Thyroid gland (tissue), 4 donors: ENCODE measurements around the gene CDC14A. TPM values are rescaled to one million over a fixed set of nuclear protein-coding genes. Genes with fewer than 3 reads are reported as not detected.

ENCODE experiments used
- DNase-seq, 2 donors: peaks; one replicate each; pipeline ENCODE4 v3.0.0-alpha.2; 2019
- H3K27ac ChIP-seq, 3 donors: fragments of 200-600 bp; sonication (generic); 1 replicate in 2 of 3; 2 replicates in 1 of 3; pipeline ENCODE4 v1.5.1; 2016 to 2019; ENCODE audit warnings: mild to moderate bottlenecking in 1 of 3, moderate library complexity in 1 of 3
- H3K27me3 ChIP-seq: fragments of 200-600 bp; sonication (generic); one replicate; pipeline ENCODE4 v1.5.1; 2019
- H3K36me3 ChIP-seq, 2 donors: fragments of 200-600 bp; sonication (generic); one replicate each; pipeline ENCODE4 v1.5.1; 2016 to 2019
- H3K4me1 ChIP-seq, 2 donors: fragments of 200-600 bp; sonication (generic); one replicate each; pipeline ENCODE4 v1.5.1; 2017 to 2019
- H3K4me3 ChIP-seq, 3 donors: fragments of 200-600 bp; sonication (generic); replicated peaks in 1 of 3; 1 replicate in 2 of 3; 2 replicates in 1 of 3; pipeline ENCODE4 v1.5.1; 2016; ENCODE audit warnings: mild to moderate bottlenecking in 1 of 3
- H3K9me3 ChIP-seq: fragments of 200-600 bp; sonication (generic); one replicate; pipeline ENCODE4 v1.5.1; 2017
- CTCF ChIP-seq, 6 experiments: fragments of 200-600 bp in 3 of 6; fragments of 450-650 bp in 3 of 6; sonication (generic) in 3 of 6; IDR thresholded peaks; one replicate each; pipeline ENCODE4 v1.5.1; 2016 to 2019; ENCODE audit warnings: antibody characterized with exemption in 6 of 6, mild to moderate bottlenecking in 2 of 6, inconsistent platforms in 1 of 6, moderate library complexity in 1 of 6
- POLR2A ChIP-seq, 2 donors: fragments of 450-650 bp; IDR thresholded peaks; one replicate each; pipeline ENCODE4 v1.6.1; 2017; ENCODE audit warnings: antibody characterized with exemption in 2 of 2, mild to moderate bottlenecking in 2 of 2, moderate library complexity in 1 of 2
- WGBS, 2 donors: methylation state at CpG; one replicate each; pipeline ENCODE4 v1.1.5; 2017; 5-methylcytosine and 5-hydroxymethylcytosine counted together
- intact Hi-C: fragments of 100-400 bp; cut with DNase I; formaldehyde crosslinking; loops from one replicate; pipeline ENCODE4 v1.15.1; 2023
- total RNA-seq, 4 donors: library from RNA; depleted of rRNA; stranded (reverse); fragments of >200 nt; gene quantifications; one replicate each; pipeline ENCODE4 v1.2.3, GENCODE V29; 2016

Gene CDC14A
- total RNA-seq, 4 donors from 2014 or later: 17.1 to 32.8 (median 28.0) TPM

GRCh38 chr1:100411019-100411418 is 58.7 kb downstream of the CDC14A start:
- WGBS, 2 donors: 94 to 96% methylated on average over 4 of the region's 4 CpGs
- Histone ChIP-seq H3K4me1 (peaks cover 0 to 5% of the 10 kb centered on the region in 2 donors), H3K27ac (no peak overlapping the region), H3K27me3 (no peaks in the 10 kb centered on the region), H3K4me3 (no peak overlapping the region), H3K9me3 (no peaks in the 10 kb centered on the region), H3K36me3 (no peaks in the 10 kb centered on the region)
- intact Hi-C loops: no loop called here
- no peak for DNase-seq
- TF ChIP-seq CTCF (IDR thresholded peaks at IDR 0.05) (no peak), POLR2A (IDR thresholded peaks at IDR 0.05) (no peak)

GRCh38 chr1:100411574-100411973 is 59.3 kb downstream of the CDC14A start:
- Histone ChIP-seq H3K4me1 (peaks cover 0 to 5% of the 10 kb centered on the region in 2 donors), H3K36me3 (no peaks in the 10 kb centered on the region), H3K9me3 (no peaks in the 10 kb centered on the region), H3K4me3 (no peak overlapping the region), H3K27ac (no peak overlapping the region), H3K27me3 (no peaks in the 10 kb centered on the region)
- TF ChIP-seq CTCF (IDR thresholded peaks at IDR 0.05) (no peak), POLR2A (IDR thresholded peaks at IDR 0.05) (no peak)
- intact Hi-C loops: no loop called here
- no peak for DNase-seq

GRCh38 chr1:100413035-100413434 is 60.7 kb downstream of the CDC14A start:
- DNase-seq: no peak
- Histone ChIP-seq H3K27me3 (no peaks in the 10 kb centered on the region), H3K4me3 (no peak overlapping the region), H3K4me1 (peaks cover 0 to 5% of the 10 kb centered on the region in 2 donors), H3K36me3 (no peaks in the 10 kb centered on the region), H3K9me3 (no peaks in the 10 kb centered on the region), H3K27ac (no peak overlapping the region)
- TF ChIP-seq CTCF (IDR thresholded peaks at IDR 0.05) (no peak), POLR2A (IDR thresholded peaks at IDR 0.05) (no peak)
- intact Hi-C loops: no loop called here
- 88 to 95% methylated on average over 2 of the region's 2 CpGs for WGBS, 2 donors

GRCh38 chr1:100414693-100415497 is 62.6 kb downstream of the CDC14A start:
- WGBS, 2 donors: 79 to 88% methylated on average over 5 of the region's 5 CpGs
- no peak for TF ChIP-seq CTCF (IDR thresholded peaks at IDR 0.05)
- no peak for TF ChIP-seq POLR2A (IDR thresholded peaks at IDR 0.05)
- H3K9me3 ChIP-seq: no peaks in the 10 kb centered on the region
- H3K27ac ChIP-seq: no peak overlapping the region
- no peak for DNase-seq
- intact Hi-C loops: no loop called here
- no peaks in the 10 kb centered on the region for H3K27me3 ChIP-seq
- no peaks in the 10 kb centered on the region for H3K36me3 ChIP-seq
- H3K4me1 ChIP-seq: peaks cover 0 to 5% of the 10 kb centered on the region in 2 donors
- no peak overlapping the region for H3K4me3 ChIP-seq

GRCh38 chr1:100415498-100415778 is 63.1 kb downstream of the CDC14A start:
- Histone ChIP-seq H3K4me3 (no peak overlapping the region), H3K27ac (no peak overlapping the region), H3K27me3 (no peaks in the 10 kb centered on the region), H3K4me1 (peaks cover 0 to 5% of the 10 kb centered on the region in 2 donors), H3K36me3 (no peaks in the 10 kb centered on the region), H3K9me3 (no peaks in the 10 kb centered on the region)
- intact Hi-C loops: no loop called here
- no peak for DNase-seq
- TF ChIP-seq CTCF (IDR thresholded peaks at IDR 0.05) (no peak), POLR2A (IDR thresholded peaks at IDR 0.05) (no peak)
